Activated CD8-positive, alpha-beta memory T cell treated with anti-CD3 and anti-CD28 coated beads for 36 hours (primary cell): ENCODE data around the gene FAAP20. TPM values are rescaled to one million over a fixed set of nuclear protein-coding genes. Genes with fewer than 3 reads are reported as not detected.

ENCODE experiments used
- CTCF ChIA-PET: fragments of 350-600 bp; sonication (Branson Sonifier 250); formaldehyde crosslinking; loops from one replicate; lab custom pipeline; 2021; ENCODE audit warnings: antibody characterized with exemption; lab: Charles Lee
- POLR2A ChIA-PET: fragments of 350-600 bp; sonication (Branson Sonifier 250); formaldehyde crosslinking; loops from one replicate; lab custom pipeline; 2021; ENCODE audit warnings: antibody characterized with exemption; lab: Charles Lee
- total RNA-seq, 2 experiments: library from RNA; stranded (reverse); gene quantifications; one replicate each; pipeline ENCODE4 v1.2.3, GENCODE V29; 2021

The FAAP20 gene
- total RNA-seq, 2 experiments from 2014 or later: 64.3 to 68.8 TPM

DNA sequence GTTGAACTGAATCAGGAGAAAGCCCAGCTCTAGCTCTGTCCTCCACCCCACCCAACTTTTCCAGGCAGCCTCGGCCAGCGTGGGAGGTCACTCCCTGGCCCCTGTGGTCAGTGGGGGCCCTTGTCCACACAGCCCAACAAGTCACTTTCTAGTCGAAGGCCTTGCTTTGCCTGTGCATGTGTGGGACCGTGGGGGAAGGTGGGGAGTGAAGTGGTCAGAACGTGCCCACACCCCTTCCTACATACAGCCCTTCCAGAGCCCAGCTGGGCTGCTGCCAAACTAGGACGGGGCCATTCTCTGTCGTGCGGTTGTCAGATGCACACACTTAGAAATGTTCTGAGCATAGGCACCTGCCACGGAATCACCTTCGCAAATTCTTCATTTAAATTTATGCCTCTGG is 18.0 kb downstream of the FAAP20 start:
- CTCF ChIA-PET: interaction anchor here (0.8 to 2.0 kb wide), 5 partner anchors 9 to 205 kb away, joined by 3 to 5 read pairs (median 3); partner anchors contain the start of gene FAAP20

DNA sequence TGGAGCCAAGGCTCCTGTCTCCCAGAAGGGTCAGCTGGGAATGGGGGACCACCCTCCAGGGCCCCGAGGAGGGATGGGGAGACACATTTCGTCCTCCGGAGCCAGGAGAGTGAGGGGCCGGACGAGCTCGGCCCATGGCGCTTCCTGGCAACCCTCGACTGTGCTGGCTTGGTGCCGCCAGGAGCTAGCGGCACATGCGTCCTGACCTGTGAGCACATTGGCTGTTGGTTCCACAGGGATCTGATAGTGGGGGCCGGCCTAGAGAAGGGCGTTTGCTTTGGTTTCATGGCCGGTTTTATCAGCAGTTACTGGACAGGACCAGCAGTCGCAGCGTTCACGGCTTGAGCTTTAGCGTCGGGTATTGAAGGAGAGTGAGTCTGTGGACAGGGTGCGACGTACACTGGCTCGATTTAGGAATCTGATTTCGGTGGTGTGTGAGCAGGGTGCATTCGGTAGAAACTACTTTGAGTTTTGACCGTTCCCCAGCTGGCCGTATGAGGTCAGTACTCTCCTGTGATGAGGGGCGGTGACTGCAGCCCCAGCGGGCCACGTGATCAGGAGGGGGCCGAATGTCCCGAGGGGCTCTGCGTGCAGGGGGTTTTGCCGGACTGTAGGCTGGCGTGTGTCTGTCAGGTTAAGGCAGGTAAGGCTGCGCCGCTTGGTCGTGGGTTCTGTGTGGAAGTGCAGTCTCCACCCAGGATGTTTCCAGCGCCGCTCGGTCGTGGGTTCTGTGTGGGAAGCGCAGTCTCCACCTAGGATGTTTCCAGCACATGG is 18.7 kb downstream of the FAAP20 start:
- ChIA-PET CTCF (interaction anchor here (0.8 to 2.0 kb wide), 6 partner anchors 8 to 206 kb away, joined by 3 to 5 read pairs (median 3); partner anchors contain the start of gene FAAP20), POLR2A (no interaction called here)

More for the DNA sequence above, 18.0 kb downstream of the FAAP20 start:
- POLR2A ChIA-PET: no interaction called here

DNA sequence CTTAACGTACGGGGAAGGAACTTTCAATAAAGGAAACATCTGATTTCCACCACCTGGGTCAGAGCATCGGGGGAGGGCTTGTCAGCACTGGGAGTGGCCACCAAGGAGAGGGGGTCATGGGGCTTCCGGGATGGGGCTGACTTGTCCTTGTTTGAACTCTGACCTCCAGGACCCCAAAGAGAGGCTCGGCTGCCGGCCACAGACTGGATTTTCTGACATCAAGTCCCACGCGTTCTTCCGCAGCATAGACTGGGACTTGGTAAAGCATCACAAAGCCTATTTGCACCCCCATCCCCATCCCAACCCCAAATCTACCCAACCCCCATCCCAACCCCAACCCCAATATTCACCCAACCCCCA is 19.5 kb downstream of the FAAP20 start:
- ChIA-PET POLR2A (no interaction called here), CTCF (interaction anchor here (0.6 to 2.0 kb wide), 10 partner anchors 9 to 237 kb away, joined by 3 to 8 read pairs (median 4); no protein-coding TSS in a partner anchor)

DNA sequence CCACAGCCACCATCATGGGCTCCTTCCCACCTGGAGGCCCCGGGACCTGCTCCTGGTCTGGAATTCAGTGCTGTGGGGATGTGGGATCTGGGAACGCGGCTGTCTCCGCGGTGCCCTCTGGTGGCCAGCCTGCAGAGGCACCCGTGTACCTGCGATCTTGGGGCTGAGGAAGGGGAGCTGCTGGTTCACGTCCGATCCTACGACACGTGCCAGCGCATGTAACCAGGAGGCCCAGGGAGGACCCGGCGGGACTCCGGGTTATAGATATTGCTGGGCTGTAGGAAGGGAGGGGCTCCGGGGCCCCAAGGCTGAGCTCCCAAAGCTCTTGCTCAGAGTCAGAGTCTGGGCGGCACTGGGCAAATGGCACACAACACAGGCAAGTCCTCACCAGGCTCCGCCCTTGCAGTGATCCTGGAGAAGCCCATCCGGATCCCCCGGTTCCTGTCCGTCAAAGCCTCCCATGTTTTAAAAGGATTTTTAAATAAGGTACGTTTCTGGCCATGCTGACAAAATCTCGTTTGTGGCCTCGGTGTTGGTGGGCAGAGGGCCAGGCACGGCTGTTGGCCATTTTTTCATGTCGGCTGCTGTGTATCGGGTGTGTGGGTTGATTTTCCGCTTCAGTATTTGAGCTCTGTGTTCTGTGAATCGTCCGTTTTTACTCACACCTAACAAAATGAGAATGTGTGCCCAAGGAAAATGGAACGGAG is 20.1 kb downstream of the FAAP20 start:
- ChIA-PET POLR2A (no interaction called here), CTCF (interaction anchor here (0.6 to 2.0 kb wide), 14 partner anchors 9 to 237 kb away, joined by 3 to 8 read pairs (median 4); no protein-coding TSS in a partner anchor)

DNA sequence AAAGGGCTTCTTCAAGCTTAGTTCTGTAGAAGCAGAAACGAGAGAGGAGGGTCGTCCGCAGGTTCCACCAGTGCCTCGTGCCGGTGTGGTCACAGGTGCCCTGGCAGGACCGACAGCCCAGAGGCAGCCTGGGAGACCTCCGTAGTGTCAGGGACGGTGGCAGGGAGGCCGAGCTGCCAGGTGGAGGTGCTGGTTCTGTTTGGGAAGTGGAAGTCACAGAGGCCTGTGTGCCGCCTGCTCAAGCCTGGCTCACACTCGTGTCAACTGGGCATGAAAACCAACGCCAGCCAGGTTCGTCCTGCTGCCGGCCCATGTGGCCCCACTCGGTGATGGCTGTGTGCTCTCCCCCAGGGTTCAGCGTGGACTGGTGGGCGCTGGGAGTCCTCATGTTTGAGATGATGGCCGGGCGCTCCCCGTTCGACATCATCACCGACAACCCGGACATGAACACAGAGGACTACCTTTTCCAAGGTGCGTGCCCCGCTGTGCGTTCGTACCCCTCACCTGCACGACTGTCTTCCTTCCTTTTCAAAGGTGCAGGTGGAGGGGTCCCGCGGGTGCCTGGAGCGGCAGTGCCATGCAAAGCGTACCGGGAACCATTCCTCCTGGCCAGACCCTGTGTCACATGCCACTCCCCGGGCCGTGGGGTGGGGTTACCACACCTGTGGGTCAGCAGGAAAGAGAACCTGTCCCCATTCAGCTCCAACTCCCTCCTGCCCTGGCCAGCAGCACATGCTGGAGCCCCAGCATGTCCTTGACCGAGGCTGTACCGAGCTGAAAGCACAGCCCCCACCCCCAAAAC is 20.8 kb downstream of the FAAP20 start:
- ChIA-PET CTCF (interaction anchor here (0.7 to 1.9 kb wide), 10 partner anchors 10 to 208 kb away, joined by 3 to 8 read pairs (median 4); no protein-coding TSS in a partner anchor), POLR2A (no interaction called here)

DNA sequence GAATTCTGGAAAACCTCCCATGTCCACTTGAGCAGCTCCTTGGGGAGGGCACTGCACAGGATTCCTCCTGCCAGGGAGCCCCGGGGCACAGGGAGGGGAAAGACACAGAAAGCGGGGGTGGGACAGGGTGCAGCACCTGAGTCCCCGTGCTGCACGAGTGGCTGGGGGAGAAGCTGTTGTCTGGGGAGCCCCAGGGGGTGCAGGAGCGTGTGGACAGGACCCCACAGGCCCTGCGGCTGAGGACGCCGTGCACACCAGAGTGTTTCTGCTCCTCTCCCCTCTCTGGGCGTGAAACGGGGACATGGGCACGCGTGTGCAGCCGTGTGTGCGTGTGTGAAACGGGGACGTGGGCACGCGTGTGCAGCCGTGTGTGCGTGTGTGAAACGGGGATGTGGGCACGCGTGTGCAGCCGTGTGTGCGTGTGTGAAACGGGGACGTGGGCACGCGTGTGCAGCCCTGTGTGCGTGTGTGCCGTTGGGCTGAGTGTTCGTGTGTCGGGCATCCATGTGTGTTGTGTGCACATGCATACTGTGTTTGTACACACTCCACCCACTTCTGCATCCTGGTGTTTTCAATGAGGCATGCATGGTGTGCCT is 21.9 kb downstream of the FAAP20 start:
- POLR2A ChIA-PET: no interaction called here
- CTCF ChIA-PET: no interaction called here

DNA sequence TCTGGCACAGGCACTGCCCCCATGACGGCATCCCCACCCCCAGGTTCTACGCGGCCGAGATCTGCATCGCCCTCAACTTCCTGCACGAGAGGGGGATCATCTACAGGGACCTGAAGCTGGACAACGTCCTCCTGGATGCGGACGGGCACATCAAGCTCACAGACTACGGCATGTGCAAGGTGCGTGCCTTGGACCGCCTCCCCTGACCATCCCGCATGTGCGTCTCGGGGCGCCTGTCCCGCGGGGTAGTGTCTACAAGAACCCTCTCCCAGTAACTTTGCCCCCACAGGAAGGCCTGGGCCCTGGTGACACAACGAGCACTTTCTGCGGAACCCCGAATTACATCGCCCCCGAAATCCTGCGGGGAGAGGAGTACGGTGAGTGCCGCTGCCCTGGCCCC is 22.6 kb downstream of the FAAP20 start:
- POLR2A ChIA-PET: no interaction called here
- CTCF ChIA-PET: no interaction called here

DNA sequence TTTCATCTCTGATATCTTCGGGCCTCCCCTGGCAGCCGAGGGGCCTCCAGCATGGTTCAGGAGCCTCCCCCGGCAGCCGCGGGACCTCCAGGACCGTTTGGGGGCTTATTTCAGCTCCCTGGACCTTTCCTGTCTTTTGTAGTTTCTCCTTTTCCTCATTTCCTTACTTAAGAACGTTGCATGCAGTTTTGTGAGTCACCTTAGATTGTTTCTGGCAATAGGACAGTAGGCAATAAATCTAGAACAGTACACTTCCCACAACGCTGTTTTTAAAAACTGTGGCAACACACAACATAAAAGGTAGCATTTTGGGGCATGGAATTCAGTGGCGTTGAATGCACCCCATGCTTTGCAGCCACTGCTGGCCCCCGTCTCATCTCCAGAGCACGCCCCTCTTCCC is 24.4 kb downstream of the FAAP20 start:
- CTCF ChIA-PET: no interaction called here
- POLR2A ChIA-PET: no interaction called here

DNA sequence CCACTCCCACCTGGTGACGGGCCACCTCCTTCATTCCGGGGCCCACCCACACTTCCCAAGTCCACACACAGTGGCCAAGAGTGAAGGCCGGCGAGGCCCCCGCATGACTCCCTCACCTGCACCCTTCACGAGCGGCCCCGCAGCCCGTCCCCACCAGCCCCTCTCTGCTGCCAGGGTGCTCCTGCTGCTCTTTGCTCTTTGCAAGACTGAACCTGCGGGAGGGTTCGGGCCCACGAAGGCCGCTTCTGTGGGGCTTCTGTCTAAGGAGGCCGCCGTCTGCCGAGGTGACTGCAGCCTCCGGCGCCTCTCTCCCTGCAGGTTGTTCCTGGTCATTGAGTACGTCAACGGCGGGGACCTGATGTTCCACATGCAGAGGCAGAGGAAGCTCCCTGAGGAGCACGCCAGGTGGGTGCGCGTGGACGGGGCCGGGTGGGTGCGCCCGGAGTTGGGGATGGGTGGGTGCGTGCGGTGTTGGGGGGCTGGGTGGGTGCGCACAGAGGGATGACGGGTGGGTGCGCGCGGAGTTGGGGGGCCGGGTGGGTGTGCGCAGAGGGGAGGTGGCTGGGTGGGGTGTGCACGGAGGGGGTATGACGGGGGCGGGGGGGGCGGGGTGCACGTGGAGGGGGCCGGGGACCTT is 25.3 kb downstream of the FAAP20 start:
- CTCF ChIA-PET: no interaction called here
- POLR2A ChIA-PET: no interaction called here

DNA sequence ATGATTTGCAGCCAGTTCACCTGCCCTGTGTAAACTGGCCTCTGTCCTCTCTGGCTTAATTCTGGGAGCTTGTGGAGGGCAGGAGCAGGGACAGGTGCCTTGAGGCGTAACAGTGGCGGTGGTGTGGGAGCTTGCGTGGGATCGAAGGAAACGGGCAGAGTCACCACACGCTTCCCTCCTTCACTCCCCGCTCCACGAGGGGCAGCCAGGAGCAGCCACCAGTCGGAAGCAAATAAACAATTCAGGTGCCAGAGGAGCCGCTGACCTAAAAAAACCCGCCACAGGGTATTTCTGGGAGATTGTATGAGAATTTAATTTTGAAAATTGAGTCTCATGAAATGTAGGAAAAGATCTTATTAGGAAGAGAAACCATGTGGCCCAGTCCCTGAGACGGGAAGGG is 26.0 kb downstream of the FAAP20 start:
- ChIA-PET CTCF (interaction anchor here (1.2 kb wide), 1 partner anchor 9 kb away, joined by 4 read pairs; no protein-coding TSS in a partner anchor), POLR2A (no interaction called here)

DNA sequence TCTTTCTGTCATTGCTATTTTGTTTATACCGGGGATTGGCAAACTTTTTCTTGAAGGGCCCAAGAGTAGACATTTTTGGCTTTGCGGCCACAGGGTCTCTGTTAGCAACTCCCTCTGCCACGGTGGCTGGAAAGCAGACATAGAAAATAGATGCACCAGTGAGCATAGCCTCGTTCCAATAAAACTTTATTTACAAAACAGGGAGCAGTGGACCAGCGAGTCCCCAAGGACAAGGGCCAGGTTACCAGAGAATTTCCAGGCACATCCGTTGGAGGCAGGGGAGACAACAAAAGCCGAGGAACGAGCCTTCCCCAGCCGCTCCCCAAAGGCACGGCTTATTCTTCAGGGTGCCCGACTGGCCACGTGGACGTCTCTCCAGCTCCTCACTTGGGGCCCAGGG is 26.5 kb downstream of the FAAP20 start:
- ChIA-PET POLR2A (no interaction called here), CTCF (interaction anchor here (1.2 kb wide), 1 partner anchor 9 kb away, joined by 4 read pairs; no protein-coding TSS in a partner anchor)

DNA sequence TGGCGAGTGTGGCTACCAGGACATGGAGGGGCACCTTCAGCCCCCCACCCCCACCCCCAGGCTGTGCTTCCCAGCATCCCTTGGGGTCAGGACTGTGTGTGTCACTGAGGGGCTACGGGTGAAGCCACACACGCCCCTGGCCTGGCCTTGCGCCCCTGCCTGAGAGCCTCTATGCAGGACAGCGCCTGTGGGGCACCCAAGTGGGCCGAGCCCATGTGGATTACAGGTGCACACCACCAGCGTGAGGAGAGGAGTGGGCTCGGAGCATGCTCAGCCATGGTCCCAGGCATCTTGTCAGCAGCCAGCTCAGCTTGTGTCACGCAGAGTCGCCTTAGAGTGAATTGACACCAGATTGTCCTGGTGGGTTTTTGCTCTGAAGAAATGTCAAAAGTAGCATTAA is 27.9 kb downstream of the FAAP20 start:
- POLR2A ChIA-PET: no interaction called here
- CTCF ChIA-PET: interaction anchor here (0.8 kb wide), 1 partner anchor 25 kb away, joined by 3 read pairs; no protein-coding TSS in a partner anchor

DNA sequence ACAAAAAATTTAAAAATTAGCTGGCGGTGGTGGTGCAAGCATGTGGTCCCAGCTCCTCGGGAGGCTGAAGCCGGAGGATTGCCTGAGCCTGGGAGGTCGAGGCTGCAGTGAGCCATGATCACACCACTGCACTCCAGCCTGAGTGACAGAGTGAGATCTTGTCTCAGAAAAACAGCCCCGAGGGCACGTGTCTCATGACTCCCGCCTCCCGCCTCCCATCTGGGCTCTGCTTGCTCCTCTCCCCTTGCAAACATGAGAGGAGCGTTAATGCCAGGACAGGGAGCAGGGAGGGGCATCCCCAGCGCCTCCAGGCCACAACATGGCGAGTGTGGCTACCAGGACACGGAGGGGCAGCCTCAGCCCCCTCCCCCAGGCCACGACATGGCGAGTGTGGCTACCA is 28.3 kb downstream of the FAAP20 start:
- POLR2A ChIA-PET: no interaction called here
- CTCF ChIA-PET: interaction anchor here (0.8 kb wide), 1 partner anchor 25 kb away, joined by 3 read pairs; no protein-coding TSS in a partner anchor

DNA sequence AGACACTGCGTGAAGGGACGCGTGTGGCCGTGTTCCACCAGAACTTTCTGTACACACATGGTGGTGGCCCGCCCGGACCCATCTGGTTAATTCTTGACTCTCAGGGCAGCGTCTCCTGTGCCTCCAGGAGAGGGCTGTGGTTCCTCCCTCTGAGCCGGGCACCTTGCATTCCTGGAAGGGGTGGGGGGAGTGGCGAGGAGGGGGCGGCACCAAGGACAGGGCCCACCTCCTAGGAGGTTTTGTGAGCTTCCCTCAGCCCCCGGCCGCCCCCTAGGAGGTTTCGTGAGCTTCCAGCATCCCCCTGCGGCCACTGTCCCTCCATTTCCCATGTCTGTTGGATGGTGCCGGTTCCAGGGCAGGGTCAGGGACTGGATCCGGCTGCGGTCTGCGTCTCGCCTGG is 28.9 kb downstream of the FAAP20 start:
- CTCF ChIA-PET: interaction anchor here (0.8 kb wide), 1 partner anchor 26 kb away, joined by 3 read pairs; no protein-coding TSS in a partner anchor
- POLR2A ChIA-PET: no interaction called here

DNA sequence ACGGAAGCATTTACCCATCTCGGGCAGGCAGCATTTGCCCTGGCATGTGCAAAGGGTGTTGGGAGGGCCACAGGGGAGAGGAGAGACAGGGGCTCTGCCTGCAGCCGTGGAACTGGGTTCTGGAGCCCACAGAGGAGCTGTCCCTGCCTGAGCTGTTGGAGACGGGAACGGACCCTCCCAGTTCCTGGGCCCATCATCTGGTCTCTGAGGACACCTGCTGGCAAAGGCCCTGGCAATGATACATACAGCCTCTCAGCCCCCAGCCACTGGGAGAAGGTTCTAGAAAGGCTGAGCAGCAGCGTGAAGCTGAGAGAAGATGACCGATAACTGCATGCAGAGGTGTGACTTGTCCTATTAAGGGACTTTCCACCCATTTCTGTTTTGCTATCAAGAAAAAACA is 31.4 kb downstream of the FAAP20 start:
- CTCF ChIA-PET: interaction anchor here (0.8 to 2.0 kb wide), 2 partner anchors 9 to 11 kb away, joined by 3 to 8 read pairs; no protein-coding TSS in a partner anchor
- POLR2A ChIA-PET: no interaction called here

DNA sequence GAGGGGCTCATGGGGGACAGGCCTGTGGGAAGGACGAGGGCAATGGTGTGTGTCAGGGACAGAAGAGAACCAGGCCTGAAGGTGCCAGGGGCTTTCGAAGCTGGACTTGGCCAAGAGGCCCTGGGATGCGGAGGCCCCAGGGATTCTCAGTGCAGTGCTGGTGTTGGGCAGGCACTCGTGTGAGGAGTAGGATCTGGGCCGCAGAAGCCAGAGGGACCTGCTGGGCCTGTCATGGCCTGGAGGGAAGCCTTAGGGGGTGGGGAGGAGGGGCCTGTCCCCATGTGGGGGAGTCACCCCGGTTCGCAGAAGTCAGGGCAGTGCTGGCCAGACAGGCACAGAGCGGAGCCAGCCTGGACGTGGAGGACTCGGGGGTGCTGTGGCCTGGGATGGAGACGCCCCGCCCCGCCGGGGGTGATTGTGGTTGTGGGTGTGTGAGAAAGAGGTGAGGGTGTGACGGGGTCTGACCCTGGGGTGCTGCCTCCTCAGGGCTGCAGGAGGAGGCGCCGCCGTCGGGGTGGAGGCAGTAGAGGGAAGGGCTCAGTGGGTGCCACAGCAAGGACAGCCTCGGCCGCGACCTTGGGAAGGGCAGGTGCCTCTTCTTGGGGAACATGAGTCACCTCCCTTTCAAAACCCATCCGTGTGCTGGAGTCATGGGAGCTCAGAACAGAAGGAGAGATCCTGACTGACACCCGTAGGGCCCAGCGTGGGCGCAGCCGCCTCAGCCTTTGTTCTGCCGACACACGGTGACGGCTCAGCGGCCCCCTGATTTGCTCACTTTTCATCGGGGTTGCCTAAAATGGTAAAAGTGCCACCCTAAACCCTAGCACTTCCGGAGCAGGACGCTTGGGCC is 33.9 kb downstream of the FAAP20 start:
- CTCF ChIA-PET: interaction anchor here (1.0 kb wide), 1 partner anchor 34 kb away, joined by 3 read pairs; no protein-coding TSS in a partner anchor

DNA sequence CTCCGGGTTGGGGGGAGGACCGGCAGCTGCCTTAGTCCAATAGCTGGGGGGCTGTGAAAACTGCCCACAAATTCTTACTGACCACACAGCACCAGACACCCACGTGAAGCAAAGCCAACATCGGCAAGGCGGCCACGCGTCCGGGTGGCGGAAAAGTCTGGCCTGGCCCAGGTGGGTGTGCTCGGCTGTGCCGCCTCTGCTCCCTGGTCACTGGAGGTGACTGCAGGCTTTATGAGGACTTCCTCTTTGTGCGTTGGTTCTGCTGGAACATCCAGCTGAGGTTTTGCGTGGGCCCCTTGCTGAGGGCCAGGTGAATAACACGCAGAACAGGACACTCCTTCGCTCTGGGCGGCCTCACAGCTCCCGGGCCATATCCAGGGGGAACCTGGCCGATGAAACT is 35.4 kb downstream of the FAAP20 start:
- ChIA-PET POLR2A (no interaction called here), CTCF (interaction anchor here (0.7 kb wide), 1 partner anchor 16 kb away, joined by 3 read pairs; no protein-coding TSS in a partner anchor)

More for the DNA sequence above, 33.9 kb downstream of the FAAP20 start:
- POLR2A ChIA-PET: no interaction called here
